IPS-18a (cell line): Measurements from ENCODE around the gene KIFC3.
"Not testable (repeated sequence)": the region's sequence is repeated elsewhere in the genome, so short reads cannot be mapped to it uniquely, and the experiment has no call there.

Source experiments
- H3K27ac ChIP-seq: one replicate; pipeline ENCODE4 v1.5.1; 2013; ENCODE audit warnings: low read length
- H3K27me3 ChIP-seq: one replicate; pipeline ENCODE4 v1.6.1; 2013; ENCODE audit warnings: mild to moderate bottlenecking, low read length; ENCODE audit not compliant: control insufficient read depth, insufficient read depth
- H3K36me3 ChIP-seq: one replicate; pipeline ENCODE4 v1.6.1; 2013; ENCODE audit warnings: low read depth, low read length; ENCODE audit not compliant: control insufficient read depth
- H3K4me1 ChIP-seq: one replicate; pipeline ENCODE4 v1.6.1; 2013; ENCODE audit warnings: low read depth, low read length; ENCODE audit not compliant: control insufficient read depth
- H3K4me3 ChIP-seq: one replicate; pipeline ENCODE4 v1.5.1; 2013; ENCODE audit warnings: low read length
- H3K9ac ChIP-seq: one replicate; pipeline ENCODE4 v1.6.1; 2013; ENCODE audit warnings: mild to moderate bottlenecking, low read length, moderate library complexity
- H3K9me3 ChIP-seq: one replicate; pipeline ENCODE4 v1.6.1; 2013; ENCODE audit warnings: low read depth, low read length; ENCODE audit not compliant: control insufficient read depth

KIFC3 gene

GRCh38 chr16:57837305-57838125, 35.2 kb upstream of the KIFC3 start:
- no peak overlapping the region for H3K4me3 ChIP-seq
- no peaks in the 10 kb centered on the region for H3K36me3 ChIP-seq
- H3K27me3 ChIP-seq, result no peaks in the 10 kb centered on the region
- no peak overlapping the region for H3K9ac ChIP-seq
- H3K4me1 ChIP-seq, result peaks cover 21% of the 10 kb centered on the region
- H3K9me3 ChIP-seq, result no peaks in the 10 kb centered on the region
- no peak overlapping the region for H3K27ac ChIP-seq

GRCh38 chr16:57835439-57835838, 33.1 kb upstream of the KIFC3 start:
- H3K4me3 ChIP-seq, result not testable (repeated sequence)

DNA sequence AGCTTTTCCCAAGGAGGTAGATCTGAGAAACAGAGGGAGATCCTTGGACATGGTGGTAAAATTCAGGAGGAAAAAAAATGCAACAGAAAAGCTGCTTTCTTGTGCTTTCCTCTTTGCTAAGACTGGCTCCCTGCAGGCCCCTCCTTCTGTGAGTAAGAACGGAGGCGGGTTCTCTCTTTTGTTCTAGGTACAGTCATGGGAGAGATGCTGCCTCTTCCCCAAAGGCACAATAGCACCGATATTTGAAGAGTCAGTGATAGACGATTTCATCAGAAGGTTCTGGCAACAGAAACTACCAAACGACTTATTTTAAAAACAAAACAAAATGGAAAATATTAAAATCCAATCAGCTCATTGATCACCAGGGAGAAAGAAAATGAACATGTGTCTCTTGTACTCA, 32.6 kb upstream of the KIFC3 start:
- H3K4me1 ChIP-seq, result peaks cover 17% of the 10 kb centered on the region
- no peaks in the 10 kb centered on the region for H3K27me3 ChIP-seq
- H3K36me3 ChIP-seq, result no peaks in the 10 kb centered on the region
- H3K4me3 ChIP-seq, result no peak overlapping the region
- H3K9ac ChIP-seq, result no peak overlapping the region
- no peak overlapping the region for H3K27ac ChIP-seq
- no peaks in the 10 kb centered on the region for H3K9me3 ChIP-seq

More at GRCh38 chr16:57835439-57835838, 33.1 kb upstream of the KIFC3 start:
- not testable (repeated sequence) for H3K36me3 ChIP-seq, H3K27me3 ChIP-seq, H3K9me3 ChIP-seq, H3K9ac ChIP-seq, H3K27ac ChIP-seq
- peaks cover 17% of the 10 kb centered on the region for H3K4me1 ChIP-seq

DNA sequence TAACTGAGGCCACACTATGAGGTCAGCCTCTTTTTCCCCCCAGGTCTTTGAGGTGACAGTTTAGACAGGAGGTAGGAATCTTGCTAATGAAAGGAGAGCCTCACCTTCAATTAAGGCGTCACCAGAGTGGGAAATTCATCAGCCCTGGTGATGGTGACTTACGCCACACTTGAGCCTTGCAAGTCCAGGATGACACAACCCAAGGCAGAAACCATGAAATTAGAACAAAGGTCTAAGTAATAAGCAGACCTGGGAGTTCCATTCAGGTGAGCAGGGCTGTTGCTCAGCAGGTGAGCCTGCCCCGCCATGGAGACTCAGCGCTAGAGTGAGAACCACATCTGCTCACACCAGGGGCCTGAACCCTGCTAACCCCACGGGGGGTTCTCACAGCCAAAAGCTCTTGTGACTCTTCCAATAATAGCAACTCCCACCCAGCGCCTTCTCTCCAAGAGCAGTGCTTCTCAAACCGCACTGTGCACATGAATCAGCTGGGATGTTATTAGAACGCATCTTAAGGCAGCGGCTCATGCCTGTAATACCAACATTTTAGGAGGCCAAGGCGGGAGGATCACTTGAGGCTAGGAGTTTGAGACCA, 28.7 kb upstream of the KIFC3 start:
- no peaks in the 10 kb centered on the region for H3K36me3 ChIP-seq
- H3K27me3 ChIP-seq, result no peaks in the 10 kb centered on the region
- peaks cover 9% of the 10 kb centered on the region for H3K4me1 ChIP-seq
- H3K9ac ChIP-seq, result no peak overlapping the region
- no peaks in the 10 kb centered on the region for H3K9me3 ChIP-seq
- no peak overlapping the region for H3K27ac ChIP-seq
- no peak overlapping the region for H3K4me3 ChIP-seq

DNA sequence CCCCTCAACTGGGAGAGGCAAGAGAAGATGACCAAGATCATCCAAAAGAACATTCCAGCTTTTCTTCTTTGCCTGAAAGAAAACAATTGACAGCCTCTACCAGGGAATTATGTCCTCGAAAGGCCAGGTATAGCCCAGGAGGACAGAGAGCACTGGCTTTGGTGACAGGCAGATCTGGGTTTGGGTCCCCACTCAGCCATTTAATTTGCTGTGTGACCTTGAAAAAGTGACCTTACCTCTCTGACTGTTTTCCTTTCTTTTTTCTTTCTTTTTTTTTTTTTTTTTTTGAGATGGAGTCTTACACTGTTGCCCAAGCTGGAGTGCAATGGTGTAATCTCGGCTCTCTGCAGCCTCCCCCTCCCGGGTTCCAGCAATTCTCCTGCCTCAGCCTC, 27.7 kb upstream of the KIFC3 start:
- Histone ChIP-seq H3K27ac (no peak overlapping the region), H3K36me3 (no peaks in the 10 kb centered on the region), H3K9me3 (no peaks in the 10 kb centered on the region), H3K27me3 (no peaks in the 10 kb centered on the region), H3K4me1 (peaks cover 6% of the 10 kb centered on the region), H3K9ac (no peak overlapping the region), H3K4me3 (no peak overlapping the region)

DNA sequence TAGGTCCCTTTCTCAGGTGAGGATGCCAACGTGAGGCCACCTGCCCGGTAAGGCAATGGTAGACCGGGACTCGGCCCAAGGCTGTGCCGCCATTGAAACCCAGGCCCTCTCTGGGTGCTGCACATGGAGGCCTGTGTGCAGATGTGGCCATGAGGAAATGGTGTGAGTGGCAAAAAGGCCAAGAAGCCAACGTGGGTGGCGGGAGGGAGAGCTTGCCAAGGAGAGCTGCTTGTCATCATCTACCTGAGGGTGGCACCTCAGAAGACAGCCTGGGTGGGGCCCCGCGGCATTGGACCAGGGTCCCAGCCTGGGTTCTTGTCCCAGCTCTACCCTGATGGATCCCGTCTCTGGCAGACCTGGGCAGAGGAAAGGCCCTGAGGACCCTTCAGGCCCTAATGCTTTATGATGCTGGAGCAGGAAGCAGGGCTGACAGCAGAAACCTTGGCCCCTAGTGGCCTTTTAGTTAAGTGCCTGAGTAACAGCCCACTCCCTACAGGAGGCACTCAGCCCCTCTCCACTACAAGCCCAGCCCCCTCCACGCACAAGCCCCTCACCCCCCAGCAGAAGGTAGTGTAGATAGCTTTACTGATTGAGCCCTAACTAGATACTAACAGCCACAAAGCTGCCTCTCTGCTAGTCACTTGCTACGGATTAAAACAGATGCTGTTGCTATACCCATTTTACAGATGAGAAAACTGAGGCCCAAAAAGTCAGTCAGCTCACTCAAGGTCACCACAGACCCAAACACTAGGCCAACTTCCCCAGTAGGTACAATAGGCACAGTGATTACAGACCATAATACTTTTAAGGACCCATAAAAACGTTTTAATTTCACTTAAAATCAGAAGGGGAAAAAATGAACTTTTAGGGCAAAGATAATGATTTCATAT, 26.2 kb upstream of the KIFC3 start:
- Histone ChIP-seq H3K27me3 (no peaks in the 10 kb centered on the region), H3K9ac (no peak overlapping the region), H3K4me3 (no peak overlapping the region), H3K36me3 (no peaks in the 10 kb centered on the region), H3K4me1 (no peaks in the 10 kb centered on the region), H3K9me3 (no peaks in the 10 kb centered on the region), H3K27ac (no peak overlapping the region)

GRCh38 chr16:57826706-57827625, 24.7 kb upstream of the KIFC3 start:
- Histone ChIP-seq H3K9ac (no peak overlapping the region), H3K4me3 (no peak overlapping the region), H3K36me3 (no peaks in the 10 kb centered on the region)

DNA sequence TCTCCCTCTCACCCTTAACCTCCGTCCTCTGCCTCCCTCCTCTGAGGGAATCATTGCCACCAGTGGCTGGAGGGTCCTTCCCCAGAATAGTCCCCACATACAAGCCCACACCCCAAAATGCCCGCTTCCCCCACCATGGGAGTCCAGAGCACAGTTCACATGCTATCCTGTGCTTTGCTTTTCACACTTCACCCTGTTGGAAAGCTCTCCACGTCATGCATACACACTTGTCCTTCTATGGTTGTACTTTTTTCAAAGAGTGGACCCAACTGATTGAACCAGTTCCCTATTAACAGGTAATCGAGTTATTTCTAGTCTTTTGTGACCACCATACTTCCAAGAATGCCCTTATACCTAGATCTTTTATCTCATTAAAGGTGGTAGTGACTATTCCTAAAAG, 23.8 kb upstream of the KIFC3 start:
- H3K9ac ChIP-seq, result no peak overlapping the region

More at GRCh38 chr16:57826706-57827625, 24.7 kb upstream of the KIFC3 start:
- H3K27ac ChIP-seq, result no peak overlapping the region
- no peaks in the 10 kb centered on the region for H3K27me3 ChIP-seq
- no peaks in the 10 kb centered on the region for H3K9me3 ChIP-seq
- H3K4me1 ChIP-seq, result no peaks in the 10 kb centered on the region

GRCh38 chr16:57825298-57826044, 23.2 kb upstream of the KIFC3 start:
- Histone ChIP-seq H3K9ac (no peak overlapping the region), H3K27ac (no peak overlapping the region), H3K4me1 (no peaks in the 10 kb centered on the region), H3K36me3 (no peaks in the 10 kb centered on the region), H3K27me3 (no peaks in the 10 kb centered on the region), H3K4me3 (no peak overlapping the region), H3K9me3 (no peaks in the 10 kb centered on the region)

More for the DNA sequence above, 23.8 kb upstream of the KIFC3 start:
- no peaks in the 10 kb centered on the region for H3K36me3 ChIP-seq
- H3K4me3 ChIP-seq, result no peak overlapping the region
- no peaks in the 10 kb centered on the region for H3K27me3 ChIP-seq
- no peak overlapping the region for H3K27ac ChIP-seq
- H3K4me1 ChIP-seq, result no peaks in the 10 kb centered on the region
- H3K9me3 ChIP-seq, result no peaks in the 10 kb centered on the region

DNA sequence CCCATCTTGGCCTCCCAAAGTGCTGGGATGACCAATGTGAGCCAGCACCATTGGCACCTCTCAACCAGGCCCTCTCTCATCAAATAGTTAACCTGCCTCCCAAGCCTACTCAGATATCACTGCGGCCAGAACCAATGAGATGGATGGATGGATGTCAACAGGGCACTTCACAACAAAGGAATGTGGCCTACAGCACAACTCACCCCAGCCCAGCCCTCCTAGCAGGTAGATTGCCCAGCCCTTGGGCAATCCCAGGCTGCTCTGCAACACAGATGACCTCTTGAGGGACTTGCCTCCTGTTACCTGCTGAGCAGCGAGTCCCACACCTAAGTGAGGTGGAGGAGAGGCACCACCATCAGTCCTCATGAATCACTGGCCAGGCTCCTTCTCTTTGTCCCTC, 22.6 kb upstream of the KIFC3 start:
- Histone ChIP-seq H3K4me1 (no peaks in the 10 kb centered on the region), H3K27me3 (no peaks in the 10 kb centered on the region), H3K36me3 (no peaks in the 10 kb centered on the region), H3K4me3 (no peak overlapping the region), H3K27ac (no peak overlapping the region), H3K9ac (no peak overlapping the region), H3K9me3 (no peaks in the 10 kb centered on the region)
